Fibroblast of villous mesenchyme (primary cell): ENCODE results near the gene ZZZ3. TPM values are rescaled to one million over a fixed set of nuclear protein-coding genes. Genes with fewer than 3 reads are reported as not detected.
"Not testable (repeated sequence)": the region's sequence is repeated elsewhere in the genome, so short reads cannot be mapped to it uniquely, and the experiment has no call there.

Source experiments
- DNase-seq: peaks from one replicate; pipeline ENCODE4 v3.0.0-alpha.2; 2010; ENCODE audit warnings: low read depth
- H3K4me3 ChIP-seq: 2 replicates; pipeline ENCODE4 v1.5.1; 2011; ENCODE audit warnings: low read depth, mild to moderate bottlenecking, low read length
- total RNA-seq: library from RNA; depleted of rRNA; stranded (reverse); fragments of >200 nt; gene quantifications from 2 replicates; pipeline ENCODE4 v1.2.3, GENCODE V29; 2012
- TF ChIP-seq, protein P1 (sequence below): IDR thresholded peaks from 2 replicates; pipeline ENCODE4 v1.5.1; 2012; ENCODE audit warnings: low read depth, mild to moderate bottlenecking, low read length; ENCODE audit not compliant: insufficient read depth

The ZZZ3 gene
- total RNA-seq, 1 donor: 94.6 TPM

DNA sequence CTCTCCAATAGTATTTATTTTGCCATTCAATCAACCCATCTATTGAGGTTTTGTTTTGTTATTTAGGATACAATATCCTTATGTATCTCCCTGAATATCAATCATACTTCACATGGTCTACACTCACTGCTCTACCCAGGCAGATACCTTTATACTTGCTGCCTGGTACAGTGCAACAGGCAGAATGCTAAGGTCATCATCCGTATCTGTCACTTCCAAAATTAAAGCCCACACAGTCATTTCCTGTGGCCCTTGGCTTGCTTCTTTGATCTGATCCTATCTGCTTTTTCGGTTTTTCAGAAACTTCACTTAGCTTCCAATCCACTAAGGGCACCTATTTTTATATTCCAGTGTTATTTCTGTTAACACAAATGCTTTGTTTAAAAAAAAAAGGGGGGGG lies 22.3 kb upstream of the ZZZ3 start:
- no peak for DNase-seq
- TF ChIP-seq, protein P1, sequence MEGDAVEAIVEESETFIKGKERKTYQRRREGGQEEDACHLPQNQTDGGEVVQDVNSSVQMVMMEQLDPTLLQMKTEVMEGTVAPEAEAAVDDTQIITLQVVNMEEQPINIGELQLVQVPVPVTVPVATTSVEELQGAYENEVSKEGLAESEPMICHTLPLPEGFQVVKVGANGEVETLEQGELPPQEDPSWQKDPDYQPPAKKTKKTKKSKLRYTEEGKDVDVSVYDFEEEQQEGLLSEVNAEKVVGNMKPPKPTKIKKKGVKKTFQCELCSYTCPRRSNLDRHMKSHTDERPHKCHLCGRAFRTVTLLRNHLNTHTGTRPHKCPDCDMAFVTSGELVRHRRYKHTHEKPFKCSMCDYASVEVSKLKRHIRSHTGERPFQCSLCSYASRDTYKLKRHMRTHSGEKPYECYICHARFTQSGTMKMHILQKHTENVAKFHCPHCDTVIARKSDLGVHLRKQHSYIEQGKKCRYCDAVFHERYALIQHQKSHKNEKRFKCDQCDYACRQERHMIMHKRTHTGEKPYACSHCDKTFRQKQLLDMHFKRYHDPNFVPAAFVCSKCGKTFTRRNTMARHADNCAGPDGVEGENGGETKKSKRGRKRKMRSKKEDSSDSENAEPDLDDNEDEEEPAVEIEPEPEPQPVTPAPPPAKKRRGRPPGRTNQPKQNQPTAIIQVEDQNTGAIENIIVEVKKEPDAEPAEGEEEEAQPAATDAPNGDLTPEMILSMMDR: no peak
- H3K4me3 ChIP-seq: no peak overlapping the region

DNA sequence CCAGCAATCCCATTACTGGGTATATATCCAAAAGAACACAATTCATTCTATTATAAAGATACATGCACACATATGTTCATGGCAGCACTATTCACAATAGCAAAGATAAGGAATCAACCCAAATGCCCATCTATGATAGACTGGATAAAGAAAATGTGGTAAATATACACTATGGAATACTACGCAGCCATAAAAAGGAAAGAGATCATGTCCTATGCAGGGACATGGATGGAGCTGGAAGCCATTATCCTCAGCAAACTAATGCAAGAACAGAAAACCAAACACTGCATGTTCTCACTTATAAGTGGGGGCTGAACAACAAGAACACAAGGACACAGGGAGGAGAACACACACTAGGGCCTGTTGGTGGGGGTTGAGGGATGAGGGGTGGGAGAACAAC lies 17.2 kb upstream of the ZZZ3 start:
- H3K4me3 ChIP-seq: not testable (repeated sequence)

DNA sequence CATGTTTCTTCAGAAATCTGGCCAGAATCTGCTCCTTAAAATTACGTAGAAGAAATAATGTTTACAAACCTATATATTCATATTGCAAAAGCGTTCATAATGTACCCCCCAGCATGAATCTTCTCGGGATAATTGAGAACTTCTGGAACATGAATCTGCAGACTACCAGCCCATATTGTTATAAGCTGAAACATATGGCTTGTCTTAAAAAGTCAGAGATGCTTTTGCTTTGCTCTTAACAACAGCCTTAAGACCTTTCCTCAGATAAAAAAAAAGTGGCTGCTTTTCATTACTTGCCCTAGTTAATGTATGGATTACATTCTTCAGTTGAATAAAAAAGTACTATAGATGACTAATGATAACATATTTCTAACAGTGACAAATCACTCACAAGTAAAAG lies 15.0 kb upstream of the ZZZ3 start:
- TF ChIP-seq, protein P1: no peak
- DNase-seq: no peak
- H3K4me3 ChIP-seq: no peak overlapping the region

More for the DNA sequence above, 17.2 kb upstream of the ZZZ3 start:
- DNase-seq: not testable (repeated sequence)

DNA sequence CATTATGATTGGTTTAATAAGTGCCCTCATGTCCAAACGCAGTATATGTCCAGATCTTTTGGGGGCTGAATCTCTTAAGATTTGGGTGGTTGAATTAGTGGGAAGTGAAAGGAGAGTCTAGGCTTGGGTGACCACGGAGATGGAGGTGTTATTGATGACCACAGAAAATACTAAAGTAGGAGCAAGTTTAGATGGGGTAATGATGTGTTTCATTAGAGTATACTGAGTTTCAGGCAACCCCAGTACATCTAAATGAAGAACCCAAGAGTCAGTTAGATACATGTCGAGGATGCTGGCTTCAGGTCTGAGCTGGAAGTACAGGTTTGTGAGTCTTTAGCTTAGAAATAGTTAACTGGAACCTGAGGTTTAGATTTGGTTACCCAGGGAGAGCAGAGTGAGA lies 6.5 kb upstream of the ZZZ3 start:
- TF ChIP-seq, protein P1: no peak
- no peak for DNase-seq
- H3K4me3 ChIP-seq: no peak overlapping the region

DNA sequence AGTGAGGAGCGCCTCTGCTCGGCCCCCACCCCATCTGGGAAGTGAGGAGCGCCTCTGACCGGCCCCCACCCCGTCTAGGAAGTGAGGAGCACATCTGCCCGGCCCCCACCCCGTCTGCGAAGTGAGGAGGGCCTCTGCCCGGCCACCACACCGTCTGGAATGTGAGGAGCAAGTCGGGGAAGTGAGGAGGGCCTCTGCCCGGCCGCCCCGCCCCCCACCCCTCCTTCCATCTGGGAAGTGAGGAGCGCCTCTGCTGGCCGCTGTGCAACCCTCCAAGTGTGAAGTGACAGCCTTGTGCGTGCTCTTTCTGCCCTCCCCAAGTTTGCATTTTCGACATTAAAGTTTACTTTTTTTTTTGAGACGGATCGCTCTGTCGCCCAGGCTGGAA lies 5.1 kb upstream of the ZZZ3 start:
- peak; percentile 14 for DNase-seq
- H3K4me3 ChIP-seq: peak overlapping the region; percentile 15
- TF ChIP-seq, protein P1: peak; percentile 33

DNA sequence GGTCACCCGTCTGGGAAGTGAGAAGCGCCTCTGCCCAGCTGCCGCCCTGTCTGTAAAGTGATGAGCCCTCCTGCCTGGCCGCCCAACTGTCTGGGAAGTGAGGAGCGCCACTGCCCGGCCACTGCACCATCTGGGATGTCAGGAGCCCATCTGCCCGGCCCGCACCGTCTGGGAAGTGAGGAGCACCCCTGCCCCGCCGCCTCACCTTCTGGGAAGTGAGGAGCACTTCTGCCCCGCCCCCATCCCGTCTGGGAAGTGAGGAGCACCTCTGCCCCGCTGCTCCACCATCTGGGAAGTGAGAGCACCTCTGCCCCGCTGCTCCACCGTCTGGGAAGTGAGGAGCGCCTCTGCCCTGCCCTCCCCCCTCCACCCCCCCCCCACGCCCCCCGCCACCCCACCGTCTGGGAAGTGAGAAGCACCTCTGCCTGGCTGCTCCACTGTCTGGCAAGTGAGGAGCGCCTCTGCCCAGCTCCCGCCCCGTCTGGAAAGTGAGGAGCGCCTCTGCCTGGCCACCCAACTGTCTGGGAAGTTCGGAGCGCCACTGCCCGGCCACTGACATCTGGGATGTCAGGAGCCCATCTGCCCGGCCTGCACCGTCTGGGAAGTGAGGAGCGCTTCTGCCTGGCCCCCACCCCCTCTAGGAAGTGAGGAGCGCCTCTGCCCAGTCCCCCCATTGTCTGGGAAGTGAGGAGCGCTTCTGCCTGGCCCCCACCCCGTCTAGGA lies 4.5 kb upstream of the ZZZ3 start:
- no peak for DNase-seq
- TF ChIP-seq, protein P1: no peak
- H3K4me3 ChIP-seq: no peak overlapping the region

DNA sequence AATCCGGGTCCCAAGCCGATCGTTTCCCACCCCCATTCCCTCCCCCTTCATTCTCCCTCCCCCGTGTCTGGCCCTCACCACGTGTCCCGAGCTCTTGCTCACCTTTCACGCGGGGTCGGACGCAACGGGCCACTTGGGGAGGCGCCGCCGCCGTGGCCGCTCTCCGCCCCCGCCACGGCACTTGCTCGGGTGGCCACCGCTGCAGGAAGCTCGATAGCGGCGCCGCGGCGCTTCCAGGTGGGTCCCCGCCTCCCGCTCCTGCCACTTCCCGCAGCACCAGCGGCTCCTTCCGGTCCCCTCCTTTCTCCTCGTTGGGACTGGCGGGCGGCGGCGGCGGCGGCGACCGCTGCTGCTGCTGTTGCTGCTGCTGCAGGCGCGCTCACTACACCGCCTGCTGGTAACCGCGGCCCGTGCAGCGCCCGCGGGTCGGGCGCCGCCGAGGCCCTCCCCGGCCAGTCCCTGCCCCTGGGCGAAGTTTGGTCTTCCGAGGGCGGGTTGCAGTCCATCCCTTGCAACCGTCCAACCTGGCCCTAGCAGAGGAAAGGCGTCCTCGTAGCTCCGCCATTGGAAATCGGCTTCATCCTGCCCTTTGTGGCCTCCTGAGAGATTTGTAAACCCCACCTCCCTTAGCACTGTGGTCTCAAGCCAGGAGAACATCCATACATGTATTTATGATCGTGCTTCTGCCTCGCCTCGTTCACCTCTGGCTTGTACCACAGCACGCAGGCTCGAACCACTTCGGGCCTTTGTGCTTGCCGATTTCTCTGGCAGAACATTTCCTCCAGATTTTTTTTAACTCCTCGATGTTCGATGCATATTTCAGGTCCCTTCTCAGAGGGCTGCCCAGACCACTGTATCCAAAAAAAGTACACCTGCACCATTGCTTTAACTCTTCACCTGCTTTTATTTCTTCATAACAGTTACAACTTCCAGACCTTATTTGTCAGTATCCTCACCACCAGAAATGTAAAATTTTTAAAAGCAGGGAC lies 996 bp upstream of the ZZZ3 start:
- peak; percentile 92 for DNase-seq
- H3K4me3 ChIP-seq: peak overlapping the region; percentile 91
- TF ChIP-seq, protein P1: peak; percentile 86
